Upper lobe of right lung (tissue), 1 donor: Measurements from ENCODE around the gene NEK7. TPM values are rescaled to one million over a fixed set of nuclear protein-coding genes. Genes with fewer than 3 reads are reported as not detected.

Source experiments
- ATAC-seq: fragments of 200-7000 bp; cut with Tn5 transposase; one replicate; pipeline ENCODE4 v1.9.1; 2020; ENCODE audit warnings: mild to moderate bottlenecking, moderate library complexity
- DNase-seq: peaks from one replicate; pipeline ENCODE4 v3.0.0-alpha.2; 2020
- H3K27ac ChIP-seq: fragments of 200-600 bp; one replicate; pipeline ENCODE4 v1.8.0; 2022
- H3K27me3 ChIP-seq: fragments of 200-600 bp; one replicate; pipeline ENCODE4 v1.8.0; 2022; ENCODE audit warnings: mild to moderate bottlenecking
- H3K36me3 ChIP-seq: fragments of 200-600 bp; one replicate; pipeline ENCODE4 v1.8.0; 2022
- H3K4me1 ChIP-seq: fragments of 200-600 bp; one replicate; pipeline ENCODE4 v1.8.0; 2022
- H3K4me3 ChIP-seq: fragments of 200-600 bp; one replicate; pipeline ENCODE4 v1.8.0; 2022; ENCODE audit warnings: mild to moderate bottlenecking
- H3K9me3 ChIP-seq: fragments of 200-600 bp; one replicate; pipeline ENCODE4 v1.8.0; 2022
- CTCF ChIP-seq: fragments of 200-600 bp; IDR thresholded peaks from one replicate; pipeline ENCODE4 v1.8.0; 2022; ENCODE audit warnings: antibody characterized with exemption
- intact Hi-C: fragments of 100-400 bp; cut with DNase I; formaldehyde crosslinking; loops from one replicate; pipeline ENCODE4 v1.11.0; 2022
- total RNA-seq: library from RNA; stranded (reverse); fragmentation: NEBNext Ultra II Directional; extraction: Animal tissue kit (Norgen Biotek cat#: 25700); gene quantifications from one replicate; pipeline ENCODE4 v1.2.1, GENCODE V29; 2021
- donor health status: DM: no; HTN: yes; CAD: no; lungs with severe emphysema.

NEK7 gene
- total RNA-seq, 1 donor from 2014 or later = 96.9 TPM

- H3K9me3 ChIP-seq = no peaks in the 10 kb centered on the region
- no peak overlapping the region for H3K4me3 ChIP-seq
- no peaks in the 10 kb centered on the region for H3K36me3 ChIP-seq
- intact Hi-C loops = no loop called here
- peaks cover 2% of the 10 kb centered on the region for H3K4me1 ChIP-seq
- H3K27me3 ChIP-seq = no peaks in the 10 kb centered on the region
- H3K27ac ChIP-seq = no peak overlapping the region
- no peak for TF ChIP-seq CTCF
- ATAC-seq (no peak), DNase-seq (no peak)
These were observed 72.1 kb downstream of the NEK7 start for GRCh38 chr1:198228925-198229324.

GRCh38 chr1:198231779-198232178 lies 75.0 kb downstream of the NEK7 start:
- no peak overlapping the region for H3K4me3 ChIP-seq
- no peaks in the 10 kb centered on the region for H3K27me3 ChIP-seq
- intact Hi-C loops = no loop called here
- no peak overlapping the region for H3K27ac ChIP-seq
- ATAC-seq (no peak), DNase-seq (no peak)
- no peak for TF ChIP-seq CTCF
- no peaks in the 10 kb centered on the region for H3K36me3 ChIP-seq
- H3K4me1 ChIP-seq = peaks cover 14% of the 10 kb centered on the region
- H3K9me3 ChIP-seq = no peaks in the 10 kb centered on the region

- Histone ChIP-seq H3K27me3 (no peaks in the 10 kb centered on the region), H3K36me3 (no peaks in the 10 kb centered on the region), H3K4me3 (no peak overlapping the region), H3K27ac (no peak overlapping the region), H3K4me1 (peaks cover 14% of the 10 kb centered on the region), H3K9me3 (no peaks in the 10 kb centered on the region)
- no peak for ATAC-seq
- no peak for TF ChIP-seq CTCF
- intact Hi-C loops = no loop called here
- no peak for DNase-seq
These were observed 75.6 kb downstream of the NEK7 start for GRCh38 chr1:198232378-198232777.

GRCh38 chr1:198232940-198233675 lies 76.3 kb downstream of the NEK7 start:
- peaks cover 14% of the 10 kb centered on the region for H3K4me1 ChIP-seq

GRCh38 chr1:198234520-198235251 lies 77.9 kb downstream of the NEK7 start:
- H3K4me1 ChIP-seq = peaks cover 14% of the 10 kb centered on the region
- DNase-seq (no peak), ATAC-seq (no peak)
- no peaks in the 10 kb centered on the region for H3K9me3 ChIP-seq
- no peak overlapping the region for H3K4me3 ChIP-seq
- H3K27ac ChIP-seq = no peak overlapping the region
- H3K36me3 ChIP-seq = no peaks in the 10 kb centered on the region
- no peaks in the 10 kb centered on the region for H3K27me3 ChIP-seq
- intact Hi-C loops = no loop called here
- TF ChIP-seq CTCF = no peak

More at GRCh38 chr1:198232940-198233675, 76.3 kb downstream of the NEK7 start:
- TF ChIP-seq CTCF = no peak
- ATAC-seq (no peak), DNase-seq (no peak)
- H3K36me3 ChIP-seq = no peaks in the 10 kb centered on the region
- intact Hi-C loops = no loop called here
- no peaks in the 10 kb centered on the region for H3K9me3 ChIP-seq
- H3K27ac ChIP-seq = no peak overlapping the region
- H3K27me3 ChIP-seq = no peaks in the 10 kb centered on the region
- no peak overlapping the region for H3K4me3 ChIP-seq
